HG03469 (cell line): ENCODE measurements around the gene GAA.

Experiments used
- ATAC-seq: cut with Tn5 transposase; IDR thresholded peaks from one replicate; pipeline ENCODE4 v1.9.1; 2021; ENCODE audit warnings: mild to moderate bottlenecking, moderate library complexity, moderate number of reproducible peaks; ENCODE audit not compliant: unreplicated experiment

The GAA gene

DNA sequence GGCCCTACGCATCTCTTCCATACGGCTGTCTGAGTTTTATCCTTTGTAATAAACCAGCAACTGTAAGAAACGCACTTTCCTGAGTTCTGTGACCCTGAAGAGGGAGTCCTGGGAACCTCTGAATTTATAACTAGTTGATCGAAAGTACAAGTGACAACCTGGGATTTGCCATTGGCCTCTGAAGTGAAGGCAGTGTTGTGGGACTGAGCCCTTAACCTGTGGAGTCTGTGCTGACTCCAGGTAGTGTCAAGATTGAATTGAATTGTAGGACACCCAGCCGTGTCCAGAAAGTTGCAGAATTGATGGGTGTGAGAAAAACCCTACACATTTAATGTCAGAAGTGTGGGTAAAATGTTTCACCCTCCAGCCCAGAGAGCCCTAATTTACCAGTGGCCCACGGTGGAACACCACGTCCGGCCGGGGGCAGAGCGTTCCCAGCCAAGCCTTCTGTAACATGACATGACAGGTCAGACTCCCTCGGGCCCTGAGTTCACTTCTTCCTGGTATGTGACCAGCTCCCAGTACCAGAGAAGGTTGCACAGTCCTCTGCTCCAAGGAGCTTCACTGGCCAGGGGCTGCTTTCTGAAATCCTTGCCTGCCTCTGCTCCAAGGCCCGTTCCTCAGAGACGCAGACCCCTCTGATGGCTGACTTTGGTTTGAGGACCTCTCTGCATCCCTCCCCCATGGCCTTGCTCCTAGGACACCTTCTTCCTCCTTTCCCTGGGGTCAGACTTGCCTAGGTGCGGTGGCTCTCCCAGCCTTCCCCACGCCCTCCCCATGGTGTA is 1.5 kb downstream of the GAA start:
- no peak for ATAC-seq

DNA sequence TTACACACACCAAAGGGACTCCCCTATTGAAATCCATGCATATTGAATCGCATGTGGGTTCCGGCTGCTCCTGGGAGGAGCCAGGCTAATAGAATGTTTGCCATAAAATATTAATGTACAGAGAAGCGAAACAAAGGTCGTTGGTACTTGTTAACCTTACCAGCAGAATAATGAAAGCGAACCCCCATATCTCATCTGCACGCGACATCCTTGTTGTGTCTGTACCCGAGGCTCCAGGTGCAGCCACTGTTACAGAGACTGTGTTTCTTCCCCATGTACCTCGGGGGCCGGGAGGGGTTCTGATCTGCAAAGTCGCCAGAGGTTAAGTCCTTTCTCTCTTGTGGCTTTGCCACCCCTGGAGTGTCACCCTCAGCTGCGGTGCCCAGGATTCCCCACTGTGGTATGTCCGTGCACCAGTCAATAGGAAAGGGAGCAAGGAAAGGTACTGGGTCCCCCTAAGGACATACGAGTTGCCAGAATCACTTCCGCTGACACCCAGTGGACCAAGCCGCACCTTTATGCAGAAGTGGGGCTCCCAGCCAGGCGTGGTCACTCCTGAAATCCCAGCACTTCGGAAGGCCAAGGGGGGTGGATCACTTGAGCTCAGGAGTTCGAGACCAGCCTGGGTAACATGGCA is 2.2 kb downstream of the GAA start:
- ATAC-seq: no peak

DNA sequence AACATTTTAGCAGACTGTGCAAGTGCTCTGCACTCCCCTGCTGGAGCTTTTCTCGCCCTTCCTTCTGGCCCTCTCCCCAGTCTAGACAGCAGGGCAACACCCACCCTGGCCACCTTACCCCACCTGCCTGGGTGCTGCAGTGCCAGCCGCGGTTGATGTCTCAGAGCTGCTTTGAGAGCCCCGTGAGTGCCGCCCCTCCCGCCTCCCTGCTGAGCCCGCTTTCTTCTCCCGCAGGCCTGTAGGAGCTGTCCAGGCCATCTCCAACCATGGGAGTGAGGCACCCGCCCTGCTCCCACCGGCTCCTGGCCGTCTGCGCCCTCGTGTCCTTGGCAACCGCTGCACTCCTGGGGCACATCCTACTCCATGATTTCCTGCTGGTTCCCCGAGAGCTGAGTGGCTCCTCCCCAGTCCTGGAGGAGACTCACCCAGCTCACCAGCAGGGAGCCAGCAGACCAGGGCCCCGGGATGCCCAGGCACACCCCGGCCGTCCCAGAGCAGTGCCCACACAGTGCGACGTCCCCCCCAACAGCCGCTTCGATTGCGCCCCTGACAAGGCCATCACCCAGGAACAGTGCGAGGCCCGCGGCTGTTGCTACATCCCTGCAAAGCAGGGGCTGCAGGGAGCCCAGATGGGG is 3.1 kb downstream of the GAA start:
- ATAC-seq: no peak

DNA sequence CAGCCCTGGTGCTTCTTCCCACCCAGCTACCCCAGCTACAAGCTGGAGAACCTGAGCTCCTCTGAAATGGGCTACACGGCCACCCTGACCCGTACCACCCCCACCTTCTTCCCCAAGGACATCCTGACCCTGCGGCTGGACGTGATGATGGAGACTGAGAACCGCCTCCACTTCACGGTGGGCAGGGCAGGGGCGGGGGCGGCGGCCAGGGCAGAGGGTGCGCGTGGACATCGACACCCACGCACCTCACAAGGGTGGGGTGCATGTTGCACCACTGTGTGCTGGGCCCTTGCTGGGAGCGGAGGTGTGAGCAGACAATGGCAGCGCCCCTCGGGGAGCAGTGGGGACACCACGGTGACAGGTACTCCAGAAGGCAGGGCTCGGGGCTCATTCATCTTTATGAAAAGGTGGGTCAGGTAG is 3.6 kb downstream of the GAA start:
- no peak for ATAC-seq

DNA sequence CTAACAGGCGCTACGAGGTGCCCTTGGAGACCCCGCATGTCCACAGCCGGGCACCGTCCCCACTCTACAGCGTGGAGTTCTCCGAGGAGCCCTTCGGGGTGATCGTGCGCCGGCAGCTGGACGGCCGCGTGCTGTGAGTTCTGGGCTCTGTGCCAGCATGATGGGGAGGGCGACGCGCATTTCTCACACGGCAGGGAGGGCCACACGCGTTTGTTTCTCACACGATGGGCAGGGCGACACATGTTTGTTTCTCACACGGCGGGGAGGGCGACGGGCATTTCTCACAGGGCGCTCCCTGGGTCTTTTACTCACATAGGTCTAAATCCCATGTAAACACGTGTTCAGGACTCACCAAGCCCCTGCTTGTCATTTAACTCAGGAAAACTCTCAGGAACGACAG is 4.4 kb downstream of the GAA start:
- ATAC-seq: no peak

DNA sequence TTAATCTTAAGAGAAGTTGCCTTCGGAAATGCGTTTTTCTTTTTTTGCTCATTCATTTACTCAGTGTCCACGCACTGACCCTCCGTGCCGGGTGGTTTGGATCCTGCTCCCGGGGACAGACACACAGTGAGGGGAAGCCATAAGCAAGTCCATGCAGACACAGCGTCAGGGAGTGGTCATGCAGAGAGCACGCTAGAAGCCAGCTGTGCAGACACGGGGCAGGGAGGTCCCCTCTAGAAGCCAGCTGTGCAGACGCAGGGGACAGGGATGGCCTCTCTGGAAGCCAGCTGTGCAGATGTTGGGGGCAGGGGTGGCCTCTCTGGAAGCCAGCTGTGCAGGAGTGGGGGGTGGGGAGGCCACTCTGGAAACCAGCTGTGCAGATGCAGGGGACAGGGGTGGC is 4.8 kb downstream of the GAA start:
- ATAC-seq: no peak

DNA sequence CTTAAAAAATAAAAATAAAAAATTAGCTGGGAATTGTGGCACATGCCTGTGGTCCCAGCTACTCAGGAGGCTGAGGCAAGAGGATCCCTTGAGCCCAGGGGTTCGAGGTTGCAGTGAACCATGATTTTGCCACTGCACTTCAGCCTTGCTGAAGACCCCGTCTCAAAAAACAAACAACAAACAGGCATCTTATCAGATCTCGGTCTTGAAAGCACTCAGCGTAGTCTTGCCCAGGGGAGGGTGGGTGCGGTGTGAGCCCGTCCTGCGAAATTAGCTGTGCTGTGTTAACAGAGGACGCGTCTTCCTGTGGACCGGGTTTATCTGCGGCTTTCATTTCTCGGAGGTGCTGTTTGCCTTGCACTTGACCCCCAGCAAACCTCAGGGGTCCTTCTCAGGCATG is 5.4 kb downstream of the GAA start:
- ATAC-seq: no peak

DNA sequence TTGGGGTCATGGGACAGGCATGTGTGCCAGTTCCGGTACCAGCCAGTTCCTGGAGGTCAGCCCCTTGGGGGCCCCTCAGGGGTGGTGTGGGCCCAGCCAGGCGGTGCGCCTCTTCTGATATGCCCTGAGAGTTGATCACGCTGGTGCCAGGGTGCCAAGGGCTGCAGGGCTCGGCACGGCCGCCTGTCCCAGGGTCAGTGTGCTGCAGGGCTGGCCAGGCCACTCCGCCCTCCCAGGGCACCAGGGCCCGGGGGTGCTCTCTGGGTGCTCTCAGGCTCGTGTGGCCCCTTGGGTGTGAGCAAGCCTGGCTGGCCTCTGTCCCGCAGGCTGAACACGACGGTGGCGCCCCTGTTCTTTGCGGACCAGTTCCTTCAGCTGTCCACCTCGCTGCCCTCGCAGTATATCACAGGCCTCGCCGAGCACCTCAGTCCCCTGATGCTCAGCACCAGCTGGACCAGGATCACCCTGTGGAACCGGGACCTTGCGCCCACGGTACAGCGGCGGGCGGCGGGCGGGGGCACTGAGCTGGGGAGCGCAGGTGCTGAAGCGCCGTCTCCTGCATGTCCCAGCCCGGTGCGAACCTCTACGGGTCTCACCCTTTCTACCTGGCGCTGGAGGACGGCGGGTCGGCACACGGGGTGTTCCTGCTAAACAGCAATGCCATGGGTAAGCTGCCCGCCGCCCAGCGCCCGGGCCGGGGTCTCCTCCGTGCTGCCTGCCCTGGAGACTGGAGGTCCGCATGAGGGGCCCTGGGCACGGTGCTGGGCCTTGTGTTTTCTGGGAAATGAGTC is 6.0 kb downstream of the GAA start:
- no peak for ATAC-seq

DNA sequence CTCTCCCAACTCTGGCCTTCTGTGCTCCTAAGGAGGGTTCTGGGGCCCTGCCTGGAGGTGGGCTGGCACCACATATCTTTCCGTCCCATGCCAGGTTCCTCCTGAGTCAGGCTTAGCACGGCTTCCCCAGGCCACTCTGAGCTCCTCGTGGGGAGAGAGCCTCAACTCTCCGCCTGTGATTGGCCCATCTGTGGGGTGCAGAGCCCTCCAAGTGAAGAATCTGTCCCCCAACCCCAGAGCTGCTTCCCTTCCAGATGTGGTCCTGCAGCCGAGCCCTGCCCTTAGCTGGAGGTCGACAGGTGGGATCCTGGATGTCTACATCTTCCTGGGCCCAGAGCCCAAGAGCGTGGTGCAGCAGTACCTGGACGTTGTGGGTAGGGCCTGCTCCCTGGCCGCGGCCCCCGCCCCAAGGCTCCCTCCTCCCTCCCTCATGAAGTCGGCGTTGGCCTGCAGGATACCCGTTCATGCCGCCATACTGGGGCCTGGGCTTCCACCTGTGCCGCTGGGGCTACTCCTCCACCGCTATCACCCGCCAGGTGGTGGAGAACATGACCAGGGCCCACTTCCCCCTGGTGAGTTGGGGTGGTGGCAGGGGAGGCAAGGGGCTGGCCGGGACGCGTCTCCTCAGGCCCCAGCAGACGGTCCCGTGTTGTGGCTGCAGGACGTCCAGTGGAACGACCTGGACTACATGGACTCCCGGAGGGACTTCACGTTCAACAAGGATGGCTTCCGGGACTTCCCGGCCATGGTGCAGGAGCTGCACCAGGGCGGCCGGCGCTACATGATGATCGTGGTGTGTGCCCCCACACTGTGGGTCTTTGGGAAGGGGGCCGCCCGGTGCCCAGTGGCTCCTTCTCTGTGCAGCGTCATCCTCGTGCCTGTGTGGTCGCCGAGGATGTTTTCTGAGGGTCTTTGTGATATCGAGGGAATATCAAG is 6.9 kb downstream of the GAA start:
- ATAC-seq: no peak

DNA sequence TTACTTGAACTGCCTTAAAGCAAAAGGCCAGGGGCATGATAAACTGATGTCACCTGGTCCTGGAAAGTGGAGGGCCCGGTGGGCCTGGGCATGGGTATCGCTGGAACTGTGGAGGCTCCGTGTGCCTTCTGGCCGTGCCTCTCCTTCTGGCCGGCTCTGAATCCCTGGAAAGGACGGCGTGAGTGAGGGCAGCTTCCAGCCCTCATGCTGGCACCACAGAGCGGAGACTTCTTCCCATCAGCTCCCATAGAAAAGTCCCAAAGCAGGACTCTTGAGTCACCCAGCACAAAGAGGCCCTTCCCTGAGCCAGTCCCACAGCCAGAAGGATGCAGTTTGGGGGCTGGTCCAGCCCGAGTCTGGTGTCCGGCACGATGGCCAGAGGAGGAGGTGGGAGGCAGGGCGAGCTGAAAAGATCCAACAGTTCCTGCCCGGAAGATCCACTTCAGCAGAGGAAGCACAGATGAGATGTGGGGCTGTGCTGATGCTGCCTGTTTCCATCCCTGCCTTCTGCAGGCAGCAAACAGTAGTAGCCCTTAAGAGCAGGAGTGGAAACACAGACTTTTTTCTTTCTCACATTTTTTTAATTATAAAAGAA is 7.8 kb downstream of the GAA start:
- no peak for ATAC-seq

DNA sequence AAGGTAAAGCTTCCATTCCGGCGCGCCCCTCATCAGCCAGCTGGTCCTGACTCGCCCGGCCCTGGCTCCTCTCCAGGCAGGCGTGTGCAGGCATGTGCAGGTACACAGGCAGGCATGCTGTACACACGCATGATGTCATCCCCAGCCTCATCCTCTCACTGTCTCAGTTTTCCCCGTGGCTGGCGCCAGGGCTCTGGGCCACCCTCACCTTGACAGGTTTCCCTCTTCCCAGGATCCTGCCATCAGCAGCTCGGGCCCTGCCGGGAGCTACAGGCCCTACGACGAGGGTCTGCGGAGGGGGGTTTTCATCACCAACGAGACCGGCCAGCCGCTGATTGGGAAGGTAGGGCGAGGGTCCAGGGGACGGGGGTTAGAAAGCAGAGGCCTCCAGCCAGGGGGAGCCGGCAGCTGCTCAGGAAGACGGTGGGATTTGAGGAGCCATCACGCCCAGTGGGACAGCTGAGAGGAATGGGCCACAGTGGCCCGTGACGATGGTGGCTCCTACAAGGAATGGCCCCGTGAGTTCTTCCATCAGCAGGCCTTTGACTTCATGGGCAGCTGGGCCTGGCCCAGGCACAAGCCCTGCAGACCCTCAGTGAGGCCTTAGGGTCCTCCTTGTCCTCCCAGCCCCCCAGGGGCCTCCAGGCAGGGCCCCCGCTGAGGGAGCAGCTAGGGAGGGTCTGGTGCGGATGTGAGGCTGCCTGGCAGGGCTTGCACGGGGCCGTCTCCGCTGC is 8.5 kb downstream of the GAA start:
- ATAC-seq: no peak

DNA sequence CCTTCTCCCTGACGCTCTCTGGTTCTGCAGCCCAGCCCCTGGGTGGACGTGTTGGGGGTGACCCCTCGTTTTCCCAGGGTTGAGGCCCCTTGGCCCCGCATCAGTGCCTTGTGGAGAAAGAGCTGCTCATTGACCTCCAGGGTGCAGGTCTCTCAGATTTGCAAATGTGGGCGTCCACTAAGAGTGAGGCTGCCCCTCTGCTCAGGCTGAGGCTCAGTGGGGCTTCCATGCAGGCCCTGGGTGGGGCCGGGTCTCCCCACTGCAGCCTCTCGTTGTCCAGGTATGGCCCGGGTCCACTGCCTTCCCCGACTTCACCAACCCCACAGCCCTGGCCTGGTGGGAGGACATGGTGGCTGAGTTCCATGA is 9.0 kb downstream of the GAA start:
- ATAC-seq: no peak

DNA sequence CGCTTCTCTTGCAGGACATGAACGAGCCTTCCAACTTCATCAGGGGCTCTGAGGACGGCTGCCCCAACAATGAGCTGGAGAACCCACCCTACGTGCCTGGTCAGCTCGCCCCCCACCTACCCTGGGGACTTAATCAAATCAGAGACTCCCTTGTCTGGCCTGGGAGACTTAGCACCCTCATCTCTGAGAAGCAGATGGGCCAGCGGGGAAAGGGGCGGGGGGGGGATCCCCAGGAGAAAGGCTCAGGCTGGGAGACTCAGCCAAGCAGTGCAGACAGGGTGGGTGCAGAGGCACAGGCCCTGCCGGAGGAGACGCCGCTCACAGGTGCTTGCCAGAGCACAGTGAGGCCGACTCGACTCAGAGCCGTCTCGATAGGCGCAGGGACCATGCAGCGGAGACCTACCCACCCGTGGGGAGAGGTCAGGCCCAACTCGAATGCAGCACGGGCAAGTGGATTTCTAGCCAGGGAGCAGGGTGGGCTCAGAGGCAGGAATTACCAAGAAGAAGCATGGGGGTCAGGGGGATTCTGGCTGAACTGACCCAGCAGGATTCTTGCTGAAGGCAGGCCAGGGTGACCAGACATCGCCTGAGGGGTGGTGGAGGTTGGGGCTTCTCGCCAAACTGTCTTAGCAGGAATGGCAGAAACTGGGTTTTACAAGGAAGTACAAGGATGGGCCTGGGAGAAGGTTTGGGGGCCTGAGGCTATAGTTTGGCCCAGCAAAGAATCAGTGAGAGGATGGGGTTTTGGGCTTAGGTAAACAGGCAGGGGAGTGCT is 9.7 kb downstream of the GAA start:
- ATAC-seq: no peak

DNA sequence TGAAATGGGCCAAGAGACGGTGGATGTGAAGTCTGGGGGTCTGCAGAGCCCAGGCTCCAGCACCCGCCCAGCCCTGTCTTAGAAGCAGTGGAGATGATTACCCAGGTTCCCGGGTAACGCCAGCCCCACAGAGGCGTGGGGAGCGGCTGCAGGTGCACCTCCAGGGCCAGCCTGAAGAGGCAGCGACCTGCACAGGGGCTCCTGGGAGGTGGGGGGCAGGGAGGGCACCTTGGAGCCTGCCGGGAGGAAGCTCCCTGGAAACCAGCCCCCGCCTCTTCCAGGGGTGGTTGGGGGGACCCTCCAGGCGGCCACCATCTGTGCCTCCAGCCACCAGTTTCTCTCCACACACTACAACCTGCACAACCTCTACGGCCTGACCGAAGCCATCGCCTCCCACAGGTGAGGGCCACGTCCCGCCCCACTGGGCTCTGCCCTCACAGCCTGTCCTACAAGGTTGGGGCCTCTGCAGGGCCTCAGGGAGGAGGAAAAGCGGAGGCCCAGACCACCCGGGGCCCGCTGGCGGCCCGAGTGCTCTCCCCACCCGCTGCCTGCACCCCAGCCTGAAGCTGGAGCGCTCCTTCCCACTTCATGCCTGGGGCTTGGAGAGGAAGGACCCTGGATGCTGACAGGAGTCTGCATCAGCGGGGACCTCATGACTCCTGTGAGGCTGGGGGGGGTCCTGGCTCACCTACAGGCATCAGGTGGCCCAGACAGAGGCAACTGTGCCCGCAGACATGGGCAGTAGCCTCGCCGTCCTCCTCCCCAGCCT is 10.5 kb downstream of the GAA start:
- ATAC-seq: no peak

DNA sequence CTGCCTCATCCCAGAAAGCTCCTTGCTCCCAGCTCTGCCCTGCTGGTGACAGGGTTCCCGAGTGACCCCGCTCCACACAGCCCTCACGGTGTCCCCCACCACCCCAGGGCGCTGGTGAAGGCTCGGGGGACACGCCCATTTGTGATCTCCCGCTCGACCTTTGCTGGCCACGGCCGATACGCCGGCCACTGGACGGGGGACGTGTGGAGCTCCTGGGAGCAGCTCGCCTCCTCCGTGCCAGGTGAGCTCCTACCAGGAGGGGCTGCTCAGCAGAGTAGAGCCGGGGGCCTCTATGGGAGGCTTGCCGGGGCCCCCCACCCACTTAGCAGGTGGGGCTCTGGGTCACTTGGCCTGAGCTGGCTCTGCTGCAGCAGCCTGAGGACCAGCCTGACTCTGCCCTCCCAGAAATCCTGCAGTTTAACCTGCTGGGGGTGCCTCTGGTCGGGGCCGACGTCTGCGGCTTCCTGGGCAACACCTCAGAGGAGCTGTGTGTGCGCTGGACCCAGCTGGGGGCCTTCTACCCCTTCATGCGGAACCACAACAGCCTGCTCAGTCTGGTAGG is 11.2 kb downstream of the GAA start:
- no peak for ATAC-seq

DNA sequence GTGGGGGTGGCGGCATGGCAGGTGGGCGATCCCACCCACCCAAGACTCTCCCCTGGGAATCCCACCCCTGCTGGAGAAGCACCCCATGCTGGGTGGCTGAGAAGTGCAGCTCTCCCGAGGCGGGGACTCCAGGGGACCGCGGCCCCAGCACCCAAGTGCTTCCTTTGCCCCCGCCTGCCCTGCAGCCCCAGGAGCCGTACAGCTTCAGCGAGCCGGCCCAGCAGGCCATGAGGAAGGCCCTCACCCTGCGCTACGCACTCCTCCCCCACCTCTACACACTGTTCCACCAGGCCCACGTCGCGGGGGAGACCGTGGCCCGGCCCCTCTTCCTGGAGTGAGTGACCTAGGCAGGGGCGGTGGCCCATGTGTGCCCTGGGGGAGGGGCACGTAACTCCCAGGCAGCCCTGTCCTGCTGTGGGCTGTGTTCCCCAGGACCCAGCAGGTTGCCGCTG is 11.7 kb downstream of the GAA start:
- no peak for ATAC-seq

DNA sequence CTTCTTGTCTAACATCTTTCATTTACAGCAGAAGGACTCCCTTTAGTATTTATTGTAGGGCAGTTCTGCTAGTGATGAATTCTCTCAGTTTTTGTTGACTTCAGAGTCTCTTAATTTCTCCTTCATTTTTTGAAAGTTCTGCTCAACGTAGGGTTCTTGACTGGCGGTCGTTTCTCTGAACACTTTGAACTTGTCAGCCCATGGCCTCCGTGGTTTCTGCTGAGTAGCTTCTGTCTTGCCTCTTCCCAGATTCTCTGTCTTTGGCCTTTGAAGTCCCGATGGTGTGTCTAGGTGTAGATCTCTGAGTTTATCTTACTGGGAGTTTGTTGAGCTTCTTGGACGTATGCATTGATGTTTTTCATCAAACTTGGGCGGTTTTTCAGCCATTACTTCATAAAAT is 13.4 kb downstream of the GAA start:
- ATAC-seq: no peak
